Smooth muscle cell of the brain vasculature (primary cell): Measurements from ENCODE around the gene PDCD10.

Source experiments
- DNase-seq: peaks from one replicate; pipeline ENCODE4 v3.0.0-alpha.2; 2012; ENCODE audit warnings: low read depth, low spot score

PDCD10 gene

DNA sequence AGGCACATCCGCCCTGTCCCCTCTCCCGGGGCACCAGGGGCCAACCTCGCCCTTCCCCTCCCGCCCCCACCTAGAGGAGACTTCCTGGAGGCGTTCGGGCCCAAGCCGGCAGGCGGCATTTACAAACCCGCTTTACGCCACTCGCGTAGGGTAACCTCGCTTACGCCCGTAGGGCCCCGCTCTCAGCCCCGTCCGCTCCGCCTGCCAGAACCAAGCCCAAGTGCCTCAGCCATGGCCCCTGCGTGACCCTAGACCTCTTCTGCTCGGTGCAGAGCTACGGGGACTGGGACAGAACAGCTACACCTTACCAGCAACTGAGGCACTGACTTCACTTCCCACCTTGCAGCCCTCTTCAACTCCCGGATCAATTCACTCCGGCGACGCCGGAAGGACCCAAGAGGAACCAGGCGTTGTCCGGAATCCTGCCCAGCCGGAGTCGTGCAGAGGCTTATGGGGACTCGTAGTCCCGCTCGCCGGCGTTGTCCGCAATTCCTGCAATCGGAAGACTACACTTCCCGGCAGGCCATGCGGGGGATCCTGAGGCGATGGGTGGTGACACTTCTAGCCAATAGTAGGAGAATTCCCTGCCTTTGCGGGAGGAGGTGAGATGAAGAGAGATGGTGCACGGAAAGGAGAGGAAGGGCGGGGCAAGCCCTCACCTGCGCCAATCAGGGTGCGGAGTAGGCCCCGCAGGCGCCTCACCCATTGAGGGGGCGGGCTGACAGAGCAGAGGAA lies at the start of gene PDCD10:
Gene PDCD10, minus strand, starts transcription at position 395 of the 735 bp plus-strand sequence. CDS start 14,735 bp downstream, outside the sequence.
- DNase-seq = peak; percentile 96

GRCh38 chr3:167783781-167784180 lies 49.1 kb upstream of the PDCD10 start:
- DNase-seq = no peak

DNA sequence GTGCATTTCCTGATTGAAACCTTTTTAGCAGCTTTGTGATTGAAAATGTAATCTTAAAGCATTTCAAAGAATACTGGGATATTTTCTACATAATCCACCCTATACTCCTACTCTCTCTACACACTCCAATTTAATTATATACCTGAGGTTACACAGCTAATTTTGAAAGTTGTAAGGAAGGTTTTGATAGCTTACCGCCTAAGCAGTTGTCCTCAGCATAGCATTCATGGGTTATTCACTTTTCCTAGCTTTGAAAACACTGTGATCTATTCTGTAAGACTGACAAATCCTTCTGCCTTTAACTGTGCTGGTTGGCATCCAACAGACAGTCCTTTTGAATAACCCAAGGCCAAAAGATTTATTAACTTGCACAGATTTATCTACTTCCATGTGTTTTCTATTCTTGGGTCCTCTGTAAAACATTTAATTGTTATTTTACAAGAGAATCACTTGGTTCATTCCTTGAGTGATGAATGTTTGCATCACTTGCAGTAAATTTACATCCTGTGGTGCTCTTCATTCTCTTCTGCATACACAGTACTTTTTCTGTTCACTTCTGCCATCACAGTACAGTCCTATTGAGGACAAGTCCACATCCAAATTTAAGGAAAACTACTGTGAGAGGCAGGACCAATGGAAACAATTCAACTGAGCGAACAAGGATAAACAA lies 45.7 kb upstream of the PDCD10 start:
- DNase-seq = no peak

GRCh38 chr3:167777356-167777755 lies 42.7 kb upstream of the PDCD10 start:
- no peak for DNase-seq

- no peak for DNase-seq
Measured at GRCh38 chr3:167776066-167776685, 41.5 kb upstream of the PDCD10 start.

GRCh38 chr3:167773584-167773983 lies 38.9 kb upstream of the PDCD10 start:
- DNase-seq = no peak

DNA sequence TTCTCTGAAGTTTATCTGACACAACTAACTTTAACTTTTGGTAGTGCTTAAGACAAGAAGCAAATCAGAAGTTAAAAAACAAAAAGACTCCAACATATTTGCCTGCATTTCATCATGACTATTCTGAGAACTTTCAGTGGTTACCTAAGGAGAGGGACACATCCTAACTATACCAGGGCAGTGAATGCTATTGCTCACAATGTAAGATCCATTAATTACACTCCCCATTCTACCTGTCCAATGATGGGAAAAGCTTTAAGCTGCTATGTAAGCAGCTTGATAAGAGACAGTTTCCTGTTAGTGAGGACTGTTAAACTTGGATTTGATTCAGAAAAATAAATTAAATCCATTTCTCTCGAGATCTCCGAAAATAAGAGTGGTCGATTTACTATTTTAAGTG lies 38.3 kb upstream of the PDCD10 start:
- no peak for DNase-seq

DNA sequence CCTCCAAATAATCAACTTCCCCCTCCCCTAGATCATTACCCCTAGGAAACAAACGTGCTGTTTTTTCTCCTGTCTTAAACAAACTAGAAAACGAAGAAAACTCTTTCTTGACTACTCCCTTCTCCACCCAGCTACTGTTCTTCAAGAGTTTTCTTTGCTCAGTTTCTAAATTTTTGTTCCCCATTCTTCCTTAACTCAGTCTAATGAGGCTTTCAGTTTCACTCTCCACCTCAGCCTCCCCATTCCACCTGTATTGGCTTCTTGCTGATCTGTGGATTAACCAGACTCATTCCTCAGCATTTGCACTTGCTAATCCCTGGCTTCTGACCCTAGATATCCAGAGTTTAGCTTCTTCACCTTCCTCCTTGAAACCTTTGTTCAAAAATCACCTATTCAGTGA lies 27.6 kb upstream of the PDCD10 start:
- no peak for DNase-seq

- no peak for DNase-seq
Measured at GRCh38 chr3:167761302-167761701, 26.6 kb upstream of the PDCD10 start.

DNA sequence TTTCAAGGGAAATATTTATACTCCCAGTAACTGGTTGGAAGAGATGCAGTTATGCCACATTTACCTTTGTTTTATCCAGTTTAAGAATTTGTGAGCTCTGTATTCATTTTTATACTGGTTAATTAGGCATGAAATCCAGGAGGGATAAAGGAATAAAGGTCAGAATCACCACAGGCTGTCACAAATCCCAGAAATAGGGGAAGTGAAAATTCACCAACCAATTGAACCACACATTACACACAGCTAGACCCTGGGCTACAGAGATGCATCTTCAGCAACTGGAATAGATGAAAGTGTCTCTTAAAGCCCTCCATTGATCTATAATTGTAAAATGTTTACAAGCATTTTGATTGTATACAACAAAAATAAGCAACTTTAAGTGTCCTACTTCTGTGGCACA lies 19.4 kb upstream of the PDCD10 start:
- DNase-seq = no peak

DNA sequence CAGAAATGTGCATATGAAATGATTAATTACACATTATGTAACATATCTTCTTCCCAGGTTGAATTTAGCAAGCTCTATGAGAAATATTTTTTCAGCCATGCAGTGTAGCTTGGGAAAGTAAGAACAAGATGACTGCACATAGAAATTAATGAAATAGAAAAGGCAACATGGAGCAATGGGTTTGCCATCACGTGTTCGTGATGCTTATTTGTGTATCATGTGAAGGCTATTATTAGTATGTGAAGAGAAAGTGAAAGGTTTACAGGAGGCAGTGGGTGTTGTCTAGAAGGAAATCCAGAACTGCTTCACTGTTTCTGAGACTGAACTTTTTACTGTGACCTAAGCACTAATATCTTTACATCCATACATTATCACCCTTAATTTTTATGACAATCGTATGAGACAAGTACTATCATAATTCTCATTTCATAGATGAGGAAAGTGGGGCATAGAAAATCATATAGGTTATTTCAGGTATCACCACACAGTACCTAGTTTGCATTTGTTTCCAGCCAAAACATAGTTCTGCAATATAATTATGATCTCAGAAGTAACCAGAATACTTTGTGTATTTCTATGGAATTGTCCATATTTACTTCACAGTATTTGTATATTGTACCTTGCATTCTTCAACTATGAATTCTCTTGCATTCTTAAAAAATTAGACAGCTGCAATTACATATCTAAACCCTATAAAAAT lies 15.7 kb upstream of the PDCD10 start:
- DNase-seq = no peak

- DNase-seq = no peak
Measured at GRCh38 chr3:167749728-167750127, 15.0 kb upstream of the PDCD10 start.

GRCh38 chr3:167749209-167749608 lies 14.5 kb upstream of the PDCD10 start:
- DNase-seq = no peak

DNA sequence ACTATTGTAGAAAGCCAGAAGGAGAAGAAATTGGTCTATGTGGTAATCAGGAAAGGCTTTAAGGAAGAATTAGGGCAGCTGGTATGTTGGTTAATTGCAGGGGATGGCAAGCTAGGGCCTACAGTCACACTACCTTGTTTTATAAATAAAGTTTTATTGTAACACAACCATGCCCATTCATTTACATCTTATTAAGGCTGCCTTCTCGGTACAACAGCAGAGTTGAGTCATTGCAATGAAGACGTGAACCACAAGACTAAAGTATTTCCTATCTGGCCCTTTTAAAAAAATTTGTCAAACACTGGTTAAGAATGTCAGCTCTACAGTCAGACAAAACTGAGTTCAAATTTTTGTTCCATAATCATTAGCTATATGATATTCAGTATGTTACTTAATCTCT lies 9.1 kb upstream of the PDCD10 start:
- no peak for DNase-seq

- no peak for DNase-seq
Measured at GRCh38 chr3:167742338-167742737, 7.6 kb upstream of the PDCD10 start.

DNA sequence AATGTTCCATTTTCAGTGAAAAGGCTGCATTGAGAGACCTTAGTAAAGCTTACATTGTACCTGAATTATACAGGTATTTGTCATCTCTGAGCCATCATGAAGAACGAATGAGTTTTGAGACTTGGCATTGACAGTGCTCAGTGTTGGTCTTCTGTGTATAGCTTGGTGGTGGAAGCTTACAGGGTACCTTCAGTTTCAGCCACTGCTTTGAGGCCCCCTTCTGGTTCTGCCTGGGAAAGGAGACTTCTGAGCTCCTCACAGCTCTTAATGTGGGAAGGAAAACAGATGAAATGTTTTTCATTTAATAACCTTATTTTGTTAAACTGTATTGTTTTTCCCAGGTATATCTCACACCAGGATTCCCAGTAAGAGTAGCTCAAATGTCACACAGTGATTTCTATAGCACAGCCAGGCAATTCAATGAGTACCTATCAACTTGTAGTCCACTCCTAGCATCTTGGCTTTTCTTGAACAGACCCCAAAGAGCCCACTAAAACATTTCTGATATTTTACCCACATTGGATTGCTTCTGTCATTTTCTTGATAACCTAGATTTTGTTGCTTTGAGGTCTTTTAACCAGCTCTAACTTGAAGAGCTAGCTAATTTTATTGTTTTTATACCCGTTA lies 6.4 kb upstream of the PDCD10 start:
- DNase-seq = no peak

- no peak for DNase-seq
Measured at GRCh38 chr3:167739190-167739810, 4.6 kb upstream of the PDCD10 start.

DNA sequence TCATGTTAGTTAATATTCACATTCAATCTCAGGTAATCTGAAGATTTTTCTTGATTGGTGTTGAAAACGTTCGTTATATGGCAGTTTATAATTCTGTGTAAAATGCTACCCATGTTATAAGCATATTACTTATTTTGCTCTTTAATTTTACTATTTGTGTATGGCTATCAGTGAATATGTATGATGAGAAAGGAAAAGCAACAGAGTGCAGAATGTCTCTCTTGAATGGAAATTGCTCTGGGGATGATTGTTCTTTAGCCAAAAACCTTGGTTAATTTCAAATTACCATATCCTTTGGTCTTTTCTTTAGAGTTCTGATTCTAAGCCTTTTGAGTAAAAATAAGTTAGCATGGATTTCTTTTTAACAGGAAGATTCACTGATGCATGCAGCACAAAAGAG lies 3.3 kb upstream of the PDCD10 start:
- DNase-seq = no peak

- DNase-seq = no peak
Measured at GRCh38 chr3:167736997-167737396, 2.3 kb upstream of the PDCD10 start.

- no peak for DNase-seq
Measured at GRCh38 chr3:167736264-167736787, 1.6 kb upstream of the PDCD10 start.
